AG09319 (cell line): ENCODE data around the gene CCDC148.

Experiments used
- DNase-seq: peaks from one replicate; pipeline ENCODE4 v3.0.0-alpha.2; 2010; ENCODE audit warnings: low read depth; ENCODE audit errors: extremely low read depth
- CTCF ChIP-seq: IDR thresholded peaks from 2 replicates; pipeline ENCODE4 v1.5.1; 2011; ENCODE audit warnings: low read depth, mild to moderate bottlenecking, inconsistent platforms, low read length, moderate library complexity

The CCDC148 gene

DNA sequence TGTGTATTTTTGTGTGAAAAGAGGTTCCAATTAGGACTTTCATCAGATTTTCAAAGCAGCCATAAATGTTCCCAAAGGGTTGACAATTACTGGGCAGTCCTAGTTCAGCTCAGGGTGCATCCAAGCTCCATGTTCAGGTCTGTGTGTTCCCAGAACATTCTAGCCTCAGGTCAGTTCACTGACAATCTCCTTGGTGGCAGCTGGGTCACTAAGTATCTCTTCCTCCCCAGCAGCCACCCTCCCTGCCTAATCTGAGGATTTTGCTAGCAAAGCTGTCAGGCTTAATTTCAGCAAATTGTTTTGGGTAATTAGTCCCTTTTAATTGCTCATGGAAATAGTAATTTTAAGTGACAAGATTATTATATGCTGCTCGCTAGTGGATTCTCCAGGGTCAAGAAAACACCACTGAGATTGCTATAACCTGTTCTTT lies 325.1 kb downstream of the CCDC148 start:
- DNase-seq: no peak
- no peak for TF ChIP-seq CTCF

DNA sequence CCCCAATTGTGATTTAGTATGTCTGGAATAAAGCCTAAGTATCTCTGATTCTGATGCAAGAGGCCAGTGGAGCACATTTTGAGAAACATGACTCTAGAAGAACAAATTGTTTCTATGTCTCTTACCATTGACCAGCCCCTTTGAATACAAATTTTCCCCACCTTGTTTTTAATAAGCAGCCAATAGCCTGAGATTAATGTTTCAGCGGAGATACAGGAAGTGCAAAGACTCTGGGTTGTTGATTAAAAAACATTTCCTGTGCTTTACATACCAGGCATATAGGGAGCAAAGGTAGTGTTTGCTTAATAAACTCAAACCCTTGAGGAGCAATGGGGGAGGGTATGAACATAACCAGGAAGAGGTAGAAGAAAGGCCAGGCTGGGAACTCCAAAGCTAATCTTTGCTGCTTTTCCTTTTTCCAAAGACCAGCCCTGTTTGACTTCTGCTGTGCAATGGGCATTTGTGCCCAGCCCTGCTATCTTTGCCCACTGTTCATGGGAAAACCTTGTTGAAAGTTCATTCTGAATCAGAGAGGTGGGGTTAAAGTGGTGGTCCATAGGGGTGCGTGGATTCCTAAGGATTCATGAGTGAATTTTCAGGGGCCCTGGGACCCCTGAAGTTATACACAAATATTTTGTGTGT lies 325.6 kb downstream of the CCDC148 start:
- DNase-seq: no peak

GRCh38 chr2:158129037-158129436 lies 327.5 kb downstream of the CCDC148 start:
- DNase-seq: no peak
- TF ChIP-seq CTCF: no peak

More for the DNA sequence above, 325.6 kb downstream of the CCDC148 start:
- TF ChIP-seq CTCF: no peak

DNA sequence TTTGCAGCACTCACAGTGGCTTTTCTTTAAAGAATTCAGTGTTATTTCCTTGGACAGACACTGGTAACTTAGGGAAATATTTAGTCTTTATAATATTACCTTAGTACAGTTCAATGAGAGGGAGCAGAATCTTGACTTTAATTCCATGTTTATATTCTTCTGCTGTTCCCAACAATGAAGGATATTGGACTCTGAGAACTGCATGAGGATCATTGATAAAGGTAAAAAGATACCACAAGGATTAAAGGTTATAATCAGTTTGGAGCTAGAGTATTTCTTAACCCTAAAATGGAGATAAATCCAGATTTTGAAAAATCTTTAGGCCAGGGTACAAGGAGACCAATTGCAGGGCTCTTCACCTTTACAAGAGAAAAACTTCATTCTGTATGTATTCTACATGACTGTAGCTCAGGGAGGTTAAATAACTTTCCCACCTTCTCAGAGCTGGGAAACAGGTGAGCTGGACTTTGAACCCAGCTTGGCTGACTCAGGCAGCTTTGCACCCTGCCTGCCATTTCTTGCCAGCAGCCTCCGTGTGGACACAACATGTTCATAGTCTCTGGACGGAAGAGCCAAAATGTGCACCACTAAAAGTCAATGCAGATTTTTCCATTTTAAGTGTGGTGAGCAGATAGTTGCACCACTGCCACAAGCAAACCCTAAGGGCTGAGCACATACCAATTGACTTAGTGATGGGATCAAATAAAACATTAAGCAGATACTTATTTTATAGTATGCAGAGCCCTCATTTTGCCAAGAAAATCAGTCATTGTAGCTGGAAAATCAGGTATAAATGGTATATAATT lies 328.2 kb downstream of the CCDC148 start:
- DNase-seq: no peak
- TF ChIP-seq CTCF: no peak

- TF ChIP-seq CTCF: no peak
Observed at GRCh38 chr2:158127380-158127804, 329.2 kb downstream of the CCDC148 start.

GRCh38 chr2:158125756-158126498 lies 330.6 kb downstream of the CCDC148 start:
- no peak for TF ChIP-seq CTCF
- no peak for DNase-seq

More at GRCh38 chr2:158127380-158127804, 329.2 kb downstream of the CCDC148 start:
- no peak for DNase-seq
